Gastrocnemius medialis (tissue), 4 donors: ENCODE data around the gene SEMG1.

ENCODE experiments used
- POLR2A ChIP-seq, 2 donors: fragments of 450-650 bp; IDR thresholded peaks; one replicate each; pipeline ENCODE4 v1.6.1; 2017; ENCODE audit warnings: antibody characterized with exemption in 2 of 2, mild to moderate bottlenecking in 2 of 2, moderate library complexity in 2 of 2
- TF ChIP-seq, protein P1 (sequence below), 5 experiments: fragments of 450-650 bp in 3 of 5; fragments of 200-600 bp in 2 of 5; sonication (generic) in 2 of 5; IDR thresholded peaks in 4 of 5; conservative IDR thresholded peaks in 1 of 5; 1 replicate in 4 of 5; 2 replicates in 1 of 5; pipeline ENCODE4 v1.5.1; 2016 to 2019; ENCODE audit warnings: antibody characterized with exemption in 5 of 5, mild to moderate bottlenecking in 3 of 5, moderate library complexity in 3 of 5

DNA sequence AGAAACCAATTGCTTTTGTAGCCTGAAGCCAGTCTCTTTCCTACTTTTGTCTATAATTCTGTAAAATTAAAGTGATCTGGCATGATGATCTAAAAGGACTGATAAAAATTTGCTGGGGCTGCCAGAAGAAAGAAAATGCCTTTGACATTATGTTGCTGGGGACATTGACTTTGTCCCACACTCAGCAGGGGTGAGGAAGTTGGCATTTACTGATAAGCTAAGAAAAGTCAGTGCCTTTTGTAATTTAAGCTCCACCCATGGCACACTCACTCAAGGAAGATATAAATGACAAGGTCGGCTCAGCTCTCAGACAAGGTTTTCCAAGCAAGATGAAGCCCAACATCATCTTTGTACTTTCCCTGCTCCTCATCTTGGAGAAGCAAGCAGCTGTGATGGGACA, at the start of gene SEMG1:
- TF ChIP-seq, protein P1, sequence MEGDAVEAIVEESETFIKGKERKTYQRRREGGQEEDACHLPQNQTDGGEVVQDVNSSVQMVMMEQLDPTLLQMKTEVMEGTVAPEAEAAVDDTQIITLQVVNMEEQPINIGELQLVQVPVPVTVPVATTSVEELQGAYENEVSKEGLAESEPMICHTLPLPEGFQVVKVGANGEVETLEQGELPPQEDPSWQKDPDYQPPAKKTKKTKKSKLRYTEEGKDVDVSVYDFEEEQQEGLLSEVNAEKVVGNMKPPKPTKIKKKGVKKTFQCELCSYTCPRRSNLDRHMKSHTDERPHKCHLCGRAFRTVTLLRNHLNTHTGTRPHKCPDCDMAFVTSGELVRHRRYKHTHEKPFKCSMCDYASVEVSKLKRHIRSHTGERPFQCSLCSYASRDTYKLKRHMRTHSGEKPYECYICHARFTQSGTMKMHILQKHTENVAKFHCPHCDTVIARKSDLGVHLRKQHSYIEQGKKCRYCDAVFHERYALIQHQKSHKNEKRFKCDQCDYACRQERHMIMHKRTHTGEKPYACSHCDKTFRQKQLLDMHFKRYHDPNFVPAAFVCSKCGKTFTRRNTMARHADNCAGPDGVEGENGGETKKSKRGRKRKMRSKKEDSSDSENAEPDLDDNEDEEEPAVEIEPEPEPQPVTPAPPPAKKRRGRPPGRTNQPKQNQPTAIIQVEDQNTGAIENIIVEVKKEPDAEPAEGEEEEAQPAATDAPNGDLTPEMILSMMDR (IDR thresholded peaks at IDR 0.05 in 4 of 5, conservative IDR thresholded peaks at IDR 0.05 in 1 of 5): no peak
- TF ChIP-seq POLR2A (IDR thresholded peaks at IDR 0.05): no peak
